Body of pancreas (tissue), 4 donors: ENCODE data around the gene SCP2.

Experiments used
- CTCF ChIP-seq, 7 experiments: fragments of 450-650 bp in 4 of 7; fragments of 200-600 bp in 3 of 7; sonication (generic) in 3 of 7; IDR thresholded peaks; one replicate each; pipeline ENCODE4 v1.5.1; 2016 to 2019; ENCODE audit warnings: antibody characterized with exemption in 7 of 7
- POLR2A ChIP-seq, 3 donors: fragments of 450-650 bp; IDR thresholded peaks; one replicate each; pipeline ENCODE4 v1.6.1; 2016; ENCODE audit warnings: antibody characterized with exemption in 3 of 3, mild to moderate bottlenecking in 2 of 3

- no peak for TF ChIP-seq CTCF (IDR thresholded peaks at IDR 0.05)
- no peak for TF ChIP-seq POLR2A (IDR thresholded peaks at IDR 0.05)
Measured at GRCh38 chr1:53082826-53083455, 155.9 kb downstream of the SCP2 start.
